ENCODE measurements around the gene NTRK2. TPM values are rescaled to one million over a fixed set of nuclear protein-coding genes. Genes with fewer than 3 reads are reported as not detected.

Gene NTRK2
- total RNA-seq, 4 donors from 2014 or later: 9.5 to 19.5 (median 12.3) TPM

DNA sequence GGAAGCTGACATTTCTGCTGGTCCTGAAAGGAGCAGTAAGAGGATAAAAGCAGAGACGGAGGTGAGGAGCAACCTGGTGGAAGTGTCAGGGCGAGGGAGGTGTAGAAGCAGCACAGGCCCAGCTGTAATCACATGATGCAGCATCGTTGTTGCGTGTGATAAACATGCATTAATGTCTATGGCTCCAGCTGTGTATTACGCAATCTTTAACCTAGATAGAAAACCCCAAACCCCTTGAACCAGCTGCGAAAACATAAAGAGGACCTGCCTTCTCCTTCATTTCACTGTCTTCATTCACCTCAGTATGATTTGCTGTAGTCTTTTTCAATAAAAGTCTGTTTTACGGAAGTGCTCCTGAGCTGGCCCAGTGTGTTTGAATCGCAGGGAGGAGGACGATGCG is 162.9 kb downstream of the NTRK2 start:
- Histone ChIP-seq H3K9me3 (no peaks in the 10 kb centered on the region), H3K4me3 (no peak overlapping the region), H3K27ac (peak overlapping the region; percentile 31), H3K4me1 (peaks cover 36% of the 10 kb centered on the region), H3K36me3 (no peaks in the 10 kb centered on the region), H3K27me3 (no peaks in the 10 kb centered on the region)
- TF ChIP-seq CTCF (IDR thresholded peaks at IDR 0.05) (no peak), POLR2A (IDR thresholded peaks at IDR 0.05) (no peak), POLR2AphosphoS5 (IDR thresholded peaks at IDR 0.05) (no peak), EP300 (IDR thresholded peaks at IDR 0.05) (no peak)
- WGBS: 70% methylated on average over 10 of the region's 10 CpGs
- DNase-seq (ENCODE audit: low spot score in 2 of 2): no peak

- H3K27me3 ChIP-seq: no peaks in the 10 kb centered on the region
- H3K36me3 ChIP-seq: no peaks in the 10 kb centered on the region
- 56% methylated on average over 4 of the region's 4 CpGs for WGBS
These were observed 164.9 kb downstream of the NTRK2 start for GRCh38 chr9:84834426-84834825.

GRCh38 chr9:84835745-84836144 is 166.2 kb downstream of the NTRK2 start:
- WGBS: 44% methylated on average over 5 of the region's 5 CpGs
- no peak for TF ChIP-seq EP300 (IDR thresholded peaks at IDR 0.05)
- TF ChIP-seq CTCF (IDR thresholded peaks at IDR 0.05): no peak
- no peak for TF ChIP-seq POLR2A (IDR thresholded peaks at IDR 0.05)
- no peak for TF ChIP-seq POLR2AphosphoS5 (IDR thresholded peaks at IDR 0.05)
- no peak for DNase-seq (ENCODE audit: low spot score in 2 of 2)
- Histone ChIP-seq H3K4me1 (peaks cover 39% of the 10 kb centered on the region), H3K4me3 (no peak overlapping the region), H3K27me3 (no peaks in the 10 kb centered on the region), H3K27ac (peak overlapping the region; percentile 39), H3K9me3 (no peaks in the 10 kb centered on the region), H3K36me3 (no peaks in the 10 kb centered on the region)

More at GRCh38 chr9:84834426-84834825, 164.9 kb downstream of the NTRK2 start:
- DNase-seq (ENCODE audit: low spot score in 2 of 2): no peak
- TF ChIP-seq POLR2AphosphoS5 (IDR thresholded peaks at IDR 0.05) (no peak), EP300 (IDR thresholded peaks at IDR 0.05) (no peak), POLR2A (IDR thresholded peaks at IDR 0.05) (no peak), CTCF (IDR thresholded peaks at IDR 0.05) (no peak)
- H3K4me1 ChIP-seq: peaks cover 39% of the 10 kb centered on the region
- no peak overlapping the region for H3K4me3 ChIP-seq
- H3K9me3 ChIP-seq: no peaks in the 10 kb centered on the region
- no peak overlapping the region for H3K27ac ChIP-seq

DNA sequence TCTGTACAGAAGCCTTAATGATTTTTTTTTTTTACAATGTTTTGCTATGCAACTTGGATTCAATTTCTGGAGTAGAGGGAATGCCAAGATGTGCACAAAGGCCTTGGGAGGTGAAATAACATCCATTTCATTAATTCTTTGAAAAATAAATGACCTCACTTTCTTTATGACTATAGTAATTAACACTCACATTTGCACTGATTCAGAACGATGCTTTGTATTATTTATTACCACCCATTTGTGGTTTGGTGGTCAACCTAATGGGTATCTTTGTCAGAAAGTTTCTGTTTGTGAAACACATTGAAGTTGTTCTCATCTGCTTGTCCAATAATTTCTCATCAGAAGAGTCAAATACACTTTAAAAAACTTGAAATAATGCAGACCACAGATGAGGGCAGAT is 169.3 kb downstream of the NTRK2 start:
- H3K36me3 ChIP-seq: no peaks in the 10 kb centered on the region
- DNase-seq (ENCODE audit: low spot score in 2 of 2): no peak
- 18% methylated on average over 1 of the region's 1 CpG for WGBS
- peaks cover 27% of the 10 kb centered on the region for H3K4me1 ChIP-seq
- no peaks in the 10 kb centered on the region for H3K9me3 ChIP-seq
- TF ChIP-seq CTCF (IDR thresholded peaks at IDR 0.05) (no peak), POLR2AphosphoS5 (IDR thresholded peaks at IDR 0.05) (no peak), POLR2A (IDR thresholded peaks at IDR 0.05) (no peak), EP300 (IDR thresholded peaks at IDR 0.05) (no peak)
- H3K27ac ChIP-seq: no peak overlapping the region
- no peaks in the 10 kb centered on the region for H3K27me3 ChIP-seq
- no peak overlapping the region for H3K4me3 ChIP-seq

DNA sequence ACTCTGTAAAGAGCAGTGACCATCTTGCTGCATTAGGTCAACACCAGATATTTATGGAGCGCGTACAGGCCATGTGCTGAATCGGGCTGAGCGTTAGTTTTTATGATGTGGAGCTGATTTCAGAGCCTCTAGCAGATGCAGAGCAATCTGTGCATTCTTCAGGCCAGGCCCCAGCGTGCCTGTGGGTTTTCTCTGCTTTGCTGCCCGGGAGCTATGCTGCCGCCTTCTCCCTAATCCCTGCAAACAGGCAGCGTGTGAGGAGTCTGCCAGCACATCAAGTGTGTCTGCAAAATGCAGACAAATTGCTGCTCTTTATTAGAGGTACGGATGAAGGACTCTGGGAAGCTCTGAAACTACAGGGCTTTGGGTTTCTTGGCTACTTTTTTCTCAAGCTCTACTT is 170.0 kb downstream of the NTRK2 start:
- Histone ChIP-seq H3K9me3 (no peaks in the 10 kb centered on the region), H3K4me3 (no peak overlapping the region), H3K36me3 (no peaks in the 10 kb centered on the region), H3K4me1 (peaks cover 26% of the 10 kb centered on the region), H3K27ac (no peak overlapping the region), H3K27me3 (no peaks in the 10 kb centered on the region)
- no peak for DNase-seq (ENCODE audit: low spot score in 2 of 2)
- WGBS: 30% methylated on average over 6 of the region's 9 CpGs
- TF ChIP-seq CTCF (IDR thresholded peaks at IDR 0.05) (no peak), POLR2A (IDR thresholded peaks at IDR 0.05) (no peak), POLR2AphosphoS5 (IDR thresholded peaks at IDR 0.05) (no peak)

All from suprapubic skin (tissue), 4 donors.